ENCODE measurements around the gene SETD9.

SETD9 gene

GRCh38 chr5:56938858-56939257 is 29.5 kb downstream of the SETD9 start:
- no peak for DNase-seq

GRCh38 chr5:56941981-56942380 is 32.6 kb downstream of the SETD9 start:
- peak; percentile 60 for DNase-seq

DNA sequence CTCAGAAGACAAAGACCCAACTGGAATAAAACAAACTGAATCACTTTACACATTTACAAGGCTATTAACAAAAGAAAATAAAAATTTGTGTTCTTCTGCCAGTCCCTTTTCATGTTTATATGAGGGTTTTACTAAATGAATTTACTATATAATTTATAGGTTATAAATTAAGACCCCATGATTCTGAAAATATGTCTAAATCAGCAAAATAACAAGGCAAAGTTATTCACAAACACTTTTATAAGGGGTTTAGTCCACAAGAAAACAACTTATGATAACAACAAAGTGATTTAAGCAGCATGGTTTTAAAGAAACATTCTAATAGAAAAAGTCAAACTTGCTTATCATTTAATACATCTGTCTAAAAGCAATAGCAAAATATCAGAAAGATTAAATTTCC is 37.7 kb downstream of the SETD9 start:
- DNase-seq = no peak

DNA sequence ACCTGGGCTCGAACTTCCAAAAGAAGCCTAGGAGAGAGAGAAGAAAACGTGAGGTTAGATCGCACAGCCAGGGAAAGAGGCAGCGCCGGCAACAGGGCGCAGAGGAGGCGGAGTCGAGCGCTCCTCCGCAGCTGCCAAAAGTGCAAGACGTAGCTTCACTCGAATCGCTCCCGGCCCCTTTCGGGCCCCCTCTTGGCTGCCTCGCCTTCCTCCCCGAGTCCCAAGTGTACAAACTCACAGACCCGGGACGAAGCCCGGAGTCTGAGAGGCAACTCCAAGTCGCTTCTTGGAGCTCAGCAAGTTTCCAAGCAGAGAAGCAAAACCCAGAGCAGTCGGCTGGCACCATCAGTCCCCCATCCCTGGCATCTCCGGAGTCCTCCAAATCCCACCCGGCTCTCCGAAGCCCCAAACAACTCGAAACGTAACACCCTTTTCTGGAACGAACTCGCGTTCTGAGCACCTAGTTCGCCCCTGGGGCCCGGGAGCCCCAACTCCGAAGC is 41.3 kb downstream of the SETD9 start:
- DNase-seq = peak; percentile 68

DNA sequence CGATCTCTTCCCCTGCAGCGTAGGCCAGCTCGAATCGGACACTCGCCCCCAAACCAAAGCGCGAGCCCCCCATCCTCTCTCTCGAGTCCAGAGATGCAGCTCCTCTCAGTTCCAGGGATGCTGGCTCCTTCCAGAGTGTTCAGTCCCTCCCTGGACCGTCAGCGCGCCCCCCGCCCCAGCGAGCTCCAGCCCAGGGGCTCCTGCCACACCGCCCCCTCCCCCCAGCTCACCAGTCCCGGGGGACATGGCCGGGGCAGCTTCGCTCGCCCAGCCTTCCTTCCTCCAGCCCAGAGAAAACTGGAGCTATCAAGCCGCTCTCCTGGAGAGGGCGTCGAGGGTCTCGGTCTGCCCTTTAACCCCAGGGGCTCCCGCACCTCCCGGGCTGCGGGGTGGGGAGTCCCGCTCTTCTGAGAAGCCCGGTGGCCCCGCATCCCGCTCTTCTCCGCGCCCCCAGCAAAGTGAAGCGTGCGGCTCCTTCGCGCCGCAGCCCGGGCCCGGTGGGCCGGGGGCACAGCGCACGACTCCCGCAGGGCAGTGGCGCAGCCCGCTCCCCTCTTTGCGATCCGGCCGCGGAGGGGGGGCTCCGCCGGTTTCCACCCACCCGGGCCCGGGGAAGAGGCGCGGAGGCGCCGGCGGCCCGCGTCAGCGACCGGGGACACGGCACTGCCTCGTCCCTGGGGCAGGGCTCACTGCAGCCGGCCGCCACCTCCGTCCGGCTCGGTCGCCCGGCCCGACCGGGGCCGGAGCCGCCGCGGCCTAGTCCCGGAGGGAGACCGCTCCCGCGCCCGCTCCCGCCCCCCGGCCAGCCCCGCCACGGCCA is 41.9 kb downstream of the SETD9 start:
- peak; percentile 29 for DNase-seq

GRCh38 chr5:56951946-56952691 is 42.7 kb downstream of the SETD9 start, which contains the start of gene MIER3:
Gene MIER3, minus strand, starts transcription at chr5:56952123. Its CDS starts 21 bp downstream, at chr5:56952102.
- DNase-seq = peak; percentile 83

GRCh38 chr5:56954262-56954661 is 44.9 kb downstream of the SETD9 start:
- no peak for DNase-seq

DNA sequence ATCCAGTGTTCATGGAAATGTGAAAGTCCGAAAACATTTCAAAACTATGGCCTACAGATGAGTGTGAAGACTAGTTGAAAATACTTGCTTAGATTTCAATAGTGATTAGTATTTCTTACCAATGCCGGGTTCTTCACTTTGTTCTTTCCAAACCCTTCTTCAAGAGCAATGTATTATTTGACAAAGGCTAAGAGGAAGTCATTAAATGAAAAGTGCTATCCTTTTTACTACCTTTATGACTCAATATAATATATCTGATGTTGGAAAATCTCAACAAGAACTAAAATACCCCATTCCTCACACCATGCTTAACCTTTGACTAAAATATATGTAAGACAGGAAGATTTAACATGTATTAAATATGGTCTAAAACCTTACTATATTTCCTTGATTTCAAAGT is 49.2 kb downstream of the SETD9 start:
- DNase-seq = no peak

- no peak for DNase-seq
Measured at GRCh38 chr5:56959326-56959725, 49.9 kb downstream of the SETD9 start.

- no peak for DNase-seq
Measured at GRCh38 chr5:56961746-56962145, 52.4 kb downstream of the SETD9 start.

DNA sequence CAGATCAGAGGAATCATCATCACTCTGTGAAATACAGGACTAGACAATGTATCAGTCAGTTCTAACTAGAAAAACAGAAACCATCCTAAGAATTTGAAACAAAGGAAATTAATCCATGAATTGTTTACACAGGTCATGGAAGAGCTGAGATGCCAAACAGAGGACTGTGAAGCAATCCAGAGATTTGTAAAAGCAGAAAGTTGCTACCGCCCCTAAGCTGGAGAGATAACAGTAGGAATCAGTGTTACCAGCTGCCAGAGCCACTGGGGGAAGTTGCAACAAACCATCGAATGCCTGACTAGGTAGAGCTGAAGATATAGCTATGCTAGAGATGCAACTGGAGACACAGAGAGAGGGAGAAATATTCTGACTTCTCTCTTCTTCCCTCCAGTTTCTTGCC is 52.9 kb downstream of the SETD9 start:
- DNase-seq = no peak

DNA sequence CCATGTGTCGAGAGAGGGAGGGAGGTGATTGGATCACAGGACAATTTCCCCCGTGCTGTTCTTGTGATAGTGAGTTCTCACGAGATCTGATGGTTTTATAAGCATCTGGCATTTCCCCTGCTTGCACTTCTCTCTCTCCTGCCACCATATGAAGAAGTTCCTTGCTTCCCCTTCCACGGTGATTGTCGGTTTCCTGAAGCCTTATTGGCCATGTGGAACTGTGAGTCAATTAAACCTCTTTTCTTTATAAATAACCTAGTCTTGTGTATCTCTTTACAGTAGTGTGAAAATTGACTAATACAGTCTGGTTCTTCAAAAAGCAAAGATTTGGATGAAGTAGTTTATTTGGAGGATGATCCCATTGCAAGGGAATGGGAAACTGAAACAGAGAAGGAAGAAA is 53.9 kb downstream of the SETD9 start:
- no peak for DNase-seq

DNA sequence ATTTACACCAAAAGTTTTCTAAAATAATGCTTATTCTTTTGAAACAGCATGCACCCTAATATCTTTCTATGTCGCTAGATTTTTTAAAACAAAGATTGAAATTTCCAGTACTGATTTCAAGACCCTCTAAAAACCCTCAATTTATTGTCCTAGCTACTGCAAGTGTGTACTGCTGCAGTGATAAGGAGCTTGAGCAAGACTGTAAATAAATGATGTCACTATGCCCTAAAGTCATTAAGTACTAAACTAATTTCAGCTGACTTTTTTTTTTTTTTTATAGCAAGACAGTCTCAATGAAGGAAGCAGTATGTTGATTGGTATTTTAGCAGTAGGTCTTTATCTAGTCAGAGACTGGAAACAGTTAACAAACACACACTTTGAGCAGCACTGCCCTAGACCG is 54.8 kb downstream of the SETD9 start:
- no peak for DNase-seq
